Fibroblast of the aortic adventitia (primary cell): ENCODE data around the gene CDH23. TPM values are rescaled to one million over a fixed set of nuclear protein-coding genes. Genes with fewer than 3 reads are reported as not detected.

Source experiments
- DNase-seq: peaks from one replicate; pipeline ENCODE4 v3.0.0-alpha.2; 2010; ENCODE audit warnings: low read depth
- H3K4me3 ChIP-seq: 2 replicates; pipeline ENCODE4 v1.5.1; 2011; ENCODE audit warnings: low read depth, mild to moderate bottlenecking, control low read depth, low read length, moderate library complexity
- total RNA-seq: library from RNA; depleted of rRNA; stranded (reverse); fragments of >200 nt; gene quantifications from 2 replicates; pipeline ENCODE4 v1.2.3, GENCODE V29; 2012; ENCODE audit warnings: low replicate concordance
- TF ChIP-seq, protein P1 (sequence below): IDR thresholded peaks from 2 replicates; pipeline ENCODE4 v1.5.1; 2011; ENCODE audit warnings: mild to moderate bottlenecking, low read length, control low read depth, inconsistent platforms; ENCODE audit not compliant: insufficient read depth

The CDH23 gene
- total RNA-seq, 1 donor: 0.27 TPM

DNA sequence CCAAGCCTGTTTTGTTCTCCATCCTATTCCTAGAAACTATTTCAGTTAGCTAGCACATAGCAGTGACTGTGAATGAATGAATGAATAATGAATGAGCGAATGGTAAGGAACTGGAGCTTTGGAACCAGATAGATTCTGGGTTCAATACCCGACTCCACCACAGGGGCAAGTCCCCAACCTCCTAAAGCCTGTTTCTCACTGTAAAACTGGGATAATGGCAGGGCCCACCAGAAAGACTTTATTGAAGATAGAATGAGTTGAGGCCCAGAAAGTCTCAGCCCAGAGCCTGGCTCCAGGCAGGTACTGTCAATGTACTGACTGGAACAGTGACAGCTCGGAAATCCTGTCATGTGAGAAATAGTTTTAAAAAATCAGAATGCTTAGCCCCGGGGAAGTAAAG, 1.1 kb upstream of the CDH23 start:
- no peak for DNase-seq
- TF ChIP-seq, protein P1, sequence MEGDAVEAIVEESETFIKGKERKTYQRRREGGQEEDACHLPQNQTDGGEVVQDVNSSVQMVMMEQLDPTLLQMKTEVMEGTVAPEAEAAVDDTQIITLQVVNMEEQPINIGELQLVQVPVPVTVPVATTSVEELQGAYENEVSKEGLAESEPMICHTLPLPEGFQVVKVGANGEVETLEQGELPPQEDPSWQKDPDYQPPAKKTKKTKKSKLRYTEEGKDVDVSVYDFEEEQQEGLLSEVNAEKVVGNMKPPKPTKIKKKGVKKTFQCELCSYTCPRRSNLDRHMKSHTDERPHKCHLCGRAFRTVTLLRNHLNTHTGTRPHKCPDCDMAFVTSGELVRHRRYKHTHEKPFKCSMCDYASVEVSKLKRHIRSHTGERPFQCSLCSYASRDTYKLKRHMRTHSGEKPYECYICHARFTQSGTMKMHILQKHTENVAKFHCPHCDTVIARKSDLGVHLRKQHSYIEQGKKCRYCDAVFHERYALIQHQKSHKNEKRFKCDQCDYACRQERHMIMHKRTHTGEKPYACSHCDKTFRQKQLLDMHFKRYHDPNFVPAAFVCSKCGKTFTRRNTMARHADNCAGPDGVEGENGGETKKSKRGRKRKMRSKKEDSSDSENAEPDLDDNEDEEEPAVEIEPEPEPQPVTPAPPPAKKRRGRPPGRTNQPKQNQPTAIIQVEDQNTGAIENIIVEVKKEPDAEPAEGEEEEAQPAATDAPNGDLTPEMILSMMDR: no peak

GRCh38 chr10:71396084-71396710, 523 bp upstream of the CDH23 start:
- TF ChIP-seq, protein P1: peak; percentile 13
- H3K4me3 ChIP-seq: no peak overlapping the region
- DNase-seq: no peak

More for the DNA sequence above, 1.1 kb upstream of the CDH23 start:
- no peak overlapping the region for H3K4me3 ChIP-seq

GRCh38 chr10:71397296-71398212, 834 bp downstream of the CDH23 start:
- TF ChIP-seq, protein P1: no peak
- no peak for DNase-seq
- H3K4me3 ChIP-seq: no peak overlapping the region

GRCh38 chr10:71398976-71399375, 2.3 kb downstream of the CDH23 start:
- no peak for DNase-seq
- TF ChIP-seq, protein P1: no peak
- no peak overlapping the region for H3K4me3 ChIP-seq

DNA sequence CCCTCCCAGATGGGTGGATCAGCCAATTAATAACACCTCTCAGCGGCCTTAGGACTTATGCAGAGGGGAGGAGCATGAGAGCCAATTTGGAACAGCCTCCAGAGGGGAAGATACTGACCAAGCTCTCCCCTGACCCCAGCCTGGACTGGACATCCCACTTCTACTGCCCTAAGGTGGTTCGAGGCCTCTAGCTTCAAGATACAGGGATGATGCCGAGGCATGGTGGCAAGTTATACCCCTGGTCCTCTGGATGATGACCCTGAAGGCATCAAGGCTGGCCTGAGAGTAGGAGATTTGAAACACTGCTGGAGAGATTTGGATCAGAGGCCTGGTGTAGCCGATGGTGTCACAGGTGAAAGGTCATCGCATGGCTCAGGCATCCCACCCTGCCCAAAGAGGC, 3.2 kb downstream of the CDH23 start:
- no peak overlapping the region for H3K4me3 ChIP-seq
- TF ChIP-seq, protein P1: no peak
- DNase-seq: no peak

- TF ChIP-seq, protein P1: no peak
- DNase-seq: no peak
- H3K4me3 ChIP-seq: no peak overlapping the region
Observed at GRCh38 chr10:71401056-71401455, 4.3 kb downstream of the CDH23 start.
